ENCODE data around the gene GPR55.

GPR55 gene

GRCh38 chr2:230964136-230964730, 39.2 kb upstream of the GPR55 start:
- no peak overlapping the region for H3K27ac ChIP-seq
- TF ChIP-seq, protein P1, sequence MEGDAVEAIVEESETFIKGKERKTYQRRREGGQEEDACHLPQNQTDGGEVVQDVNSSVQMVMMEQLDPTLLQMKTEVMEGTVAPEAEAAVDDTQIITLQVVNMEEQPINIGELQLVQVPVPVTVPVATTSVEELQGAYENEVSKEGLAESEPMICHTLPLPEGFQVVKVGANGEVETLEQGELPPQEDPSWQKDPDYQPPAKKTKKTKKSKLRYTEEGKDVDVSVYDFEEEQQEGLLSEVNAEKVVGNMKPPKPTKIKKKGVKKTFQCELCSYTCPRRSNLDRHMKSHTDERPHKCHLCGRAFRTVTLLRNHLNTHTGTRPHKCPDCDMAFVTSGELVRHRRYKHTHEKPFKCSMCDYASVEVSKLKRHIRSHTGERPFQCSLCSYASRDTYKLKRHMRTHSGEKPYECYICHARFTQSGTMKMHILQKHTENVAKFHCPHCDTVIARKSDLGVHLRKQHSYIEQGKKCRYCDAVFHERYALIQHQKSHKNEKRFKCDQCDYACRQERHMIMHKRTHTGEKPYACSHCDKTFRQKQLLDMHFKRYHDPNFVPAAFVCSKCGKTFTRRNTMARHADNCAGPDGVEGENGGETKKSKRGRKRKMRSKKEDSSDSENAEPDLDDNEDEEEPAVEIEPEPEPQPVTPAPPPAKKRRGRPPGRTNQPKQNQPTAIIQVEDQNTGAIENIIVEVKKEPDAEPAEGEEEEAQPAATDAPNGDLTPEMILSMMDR (IDR thresholded peaks at IDR 0.05) = no peak
- TF ChIP-seq ZFX (IDR thresholded peaks at IDR 0.05; ENCODE audit: borderline replicate concordance) = no peak

GRCh38 chr2:230961091-230961491, 36.0 kb upstream of the GPR55 start:
- no peak overlapping the region for H3K27ac ChIP-seq
- TF ChIP-seq ZFX (IDR thresholded peaks at IDR 0.05; ENCODE audit: borderline replicate concordance) = no peak
- TF ChIP-seq, protein P1 (IDR thresholded peaks at IDR 0.05) = no peak

GRCh38 chr2:230960026-230960425, 35.0 kb upstream of the GPR55 start:
- no peak overlapping the region for H3K27ac ChIP-seq
- TF ChIP-seq, protein P1 (IDR thresholded peaks at IDR 0.05) = no peak
- no peak for TF ChIP-seq ZFX (IDR thresholded peaks at IDR 0.05; ENCODE audit: borderline replicate concordance)

GRCh38 chr2:230958820-230959756, 34.0 kb upstream of the GPR55 start:
- H3K27ac ChIP-seq = no peak overlapping the region
- TF ChIP-seq ZFX (IDR thresholded peaks at IDR 0.05; ENCODE audit: borderline replicate concordance) = no peak
- TF ChIP-seq, protein P1 (IDR thresholded peaks at IDR 0.05) = no peak

DNA sequence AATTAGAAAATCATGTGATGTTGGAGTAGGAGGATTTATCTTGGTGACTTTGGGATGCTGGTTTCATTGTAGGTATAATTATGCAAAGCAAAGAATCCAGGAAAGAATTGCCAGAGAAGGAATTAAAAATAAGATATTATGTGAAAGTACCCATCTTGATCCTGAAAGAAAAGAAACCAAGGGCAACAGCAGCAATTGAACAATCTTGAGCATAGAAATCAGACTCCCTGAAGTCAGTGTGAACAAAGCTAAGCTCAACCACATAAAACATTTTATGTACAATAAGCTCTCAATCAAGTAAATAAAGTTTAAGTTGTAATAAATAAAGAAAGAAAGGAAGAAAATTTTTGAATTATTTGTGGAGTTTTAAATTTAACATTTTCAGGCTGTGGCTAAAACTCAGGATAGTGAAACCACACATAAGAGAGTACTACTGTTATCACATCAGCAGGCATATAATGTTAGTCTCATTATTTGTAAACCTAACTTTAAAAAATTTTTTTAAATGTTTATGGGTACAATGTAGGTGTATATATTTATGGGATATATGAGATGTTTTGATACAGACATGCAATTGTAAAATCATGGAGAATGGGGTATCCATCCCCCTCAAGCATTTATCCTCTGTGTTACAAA, 32.8 kb upstream of the GPR55 start:
- peak overlapping the region; percentile 0 for H3K27ac ChIP-seq
- TF ChIP-seq, protein P1 (IDR thresholded peaks at IDR 0.05) = no peak
- no peak for TF ChIP-seq ZFX (IDR thresholded peaks at IDR 0.05; ENCODE audit: borderline replicate concordance)

DNA sequence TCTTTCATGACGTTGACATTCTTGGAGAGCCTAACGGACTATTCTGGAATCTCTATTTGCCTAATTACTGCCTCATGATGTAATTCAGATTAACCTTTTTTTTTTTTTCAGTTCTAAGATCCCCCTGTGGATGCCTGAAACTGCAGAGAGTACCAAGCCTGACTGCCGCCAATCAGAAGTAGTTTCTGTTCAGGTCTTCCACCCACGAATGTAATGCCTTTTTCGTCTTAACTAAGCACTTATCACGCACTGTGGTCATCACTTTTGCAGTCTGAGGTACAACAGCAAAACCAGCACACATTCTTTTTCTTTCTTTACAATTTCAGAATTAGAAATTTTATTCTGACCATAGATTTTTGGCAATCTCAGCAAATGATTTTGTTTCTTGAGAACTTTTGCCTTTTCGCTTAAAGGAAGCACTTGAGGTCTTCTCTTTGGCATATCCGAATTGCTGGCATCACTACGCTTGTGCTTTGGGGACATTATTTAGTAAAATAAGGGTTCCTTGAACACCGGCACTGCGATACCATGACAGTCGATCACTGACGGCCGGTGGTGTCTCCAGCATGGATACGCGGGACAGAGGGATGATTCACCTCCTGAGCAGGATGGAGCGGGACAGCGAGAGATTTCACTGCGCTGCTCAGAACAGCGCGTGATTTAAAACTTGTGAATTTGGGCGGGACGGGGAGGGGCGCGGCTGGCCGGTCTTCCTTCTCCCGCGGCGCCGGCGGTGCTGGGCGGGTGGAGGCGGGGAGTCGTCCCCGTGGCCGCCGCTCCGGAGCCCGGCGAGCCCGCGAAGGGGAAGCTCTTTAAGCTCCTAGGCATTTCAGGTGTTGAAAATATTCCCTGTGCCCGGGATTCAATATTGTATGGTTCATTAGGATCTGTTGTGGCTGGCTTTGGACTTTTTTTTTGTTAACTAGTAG, 32.0 kb upstream of the GPR55 start:
- no peak for TF ChIP-seq ZFX (IDR thresholded peaks at IDR 0.05; ENCODE audit: borderline replicate concordance)
- TF ChIP-seq, protein P1 (IDR thresholded peaks at IDR 0.05) = no peak

More for the DNA sequence above, 32.0 kb upstream of the GPR55 start:
- H3K27ac ChIP-seq = peak overlapping the region; percentile 0

Data from 22Rv1 (cell line).